ENCODE data around the gene AMOT. TPM values are rescaled to one million over a fixed set of nuclear protein-coding genes. Genes with fewer than 3 reads are reported as not detected.

AMOT gene
- total RNA-seq, 1 experiment from 2014 or later, result 66.3 TPM

- H3K27me3 Mint-ChIP-seq (ENCODE audit: insufficient read depth, unreplicated experiment), result no peaks in the 10 kb centered on the region
- peak overlapping the region; percentile 47 for H3K4me3 Mint-ChIP-seq (ENCODE audit: unreplicated experiment)
- TF ChIP-seq, protein P1, sequence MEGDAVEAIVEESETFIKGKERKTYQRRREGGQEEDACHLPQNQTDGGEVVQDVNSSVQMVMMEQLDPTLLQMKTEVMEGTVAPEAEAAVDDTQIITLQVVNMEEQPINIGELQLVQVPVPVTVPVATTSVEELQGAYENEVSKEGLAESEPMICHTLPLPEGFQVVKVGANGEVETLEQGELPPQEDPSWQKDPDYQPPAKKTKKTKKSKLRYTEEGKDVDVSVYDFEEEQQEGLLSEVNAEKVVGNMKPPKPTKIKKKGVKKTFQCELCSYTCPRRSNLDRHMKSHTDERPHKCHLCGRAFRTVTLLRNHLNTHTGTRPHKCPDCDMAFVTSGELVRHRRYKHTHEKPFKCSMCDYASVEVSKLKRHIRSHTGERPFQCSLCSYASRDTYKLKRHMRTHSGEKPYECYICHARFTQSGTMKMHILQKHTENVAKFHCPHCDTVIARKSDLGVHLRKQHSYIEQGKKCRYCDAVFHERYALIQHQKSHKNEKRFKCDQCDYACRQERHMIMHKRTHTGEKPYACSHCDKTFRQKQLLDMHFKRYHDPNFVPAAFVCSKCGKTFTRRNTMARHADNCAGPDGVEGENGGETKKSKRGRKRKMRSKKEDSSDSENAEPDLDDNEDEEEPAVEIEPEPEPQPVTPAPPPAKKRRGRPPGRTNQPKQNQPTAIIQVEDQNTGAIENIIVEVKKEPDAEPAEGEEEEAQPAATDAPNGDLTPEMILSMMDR (IDR thresholded peaks at IDR 0.05; ENCODE audit: insufficient read depth in 1 of 2, low read depth in 1 of 2, low read length in 1 of 2, severe bottlenecking in 1 of 2, unreplicated experiment in 1 of 2), result no peak
- BruUV-seq (replicated peaks), result no TSS peak
- peaks cover 39% of the 10 kb centered on the region for H3K4me1 Mint-ChIP-seq (ENCODE audit: low read depth, unreplicated experiment)
- Histone ChIP-seq H3K4me1 (peaks cover 23% of the 10 kb centered on the region), H3K9me3 (no peaks in the 10 kb centered on the region), H3K4me3 (ENCODE audit: low read depth, low read length) (no peak overlapping the region), H3K27me3 (replicated peaks; ENCODE audit: control insufficient read depth, insufficient read depth, low read length) (no peaks in the 10 kb centered on the region), H3K36me3 (ENCODE audit: control insufficient read depth, insufficient read depth, low read length) (no peaks in the 10 kb centered on the region)
- no peaks in the 10 kb centered on the region for H3K36me3 Mint-ChIP-seq (ENCODE audit: insufficient read depth, unreplicated experiment)
- ChIA-PET CTCF (interaction anchor here (0.7 to 1.0 kb wide), 2 partner anchors 10 to 14 kb away, joined by 3 read pairs; no protein-coding TSS in a partner anchor), POLR2A (interaction anchor here (0.6 to 1.9 kb wide), 3 partner anchors 11 to 151 kb away, joined by 3 to 8 read pairs (median 3); partner anchors contain the start of gene AMOT)
- intact Hi-C loops (cut with micrococcal nuclease; ENCODE audit: unreplicated experiment), result loop anchor here (1.0 to 5.0 kb wide), 4 partner anchors 11 to 145 kb away; no protein-coding TSS in a partner anchor
- peak overlapping the region; percentile 64 for H3K27ac Mint-ChIP-seq (ENCODE audit: unreplicated experiment)
- no peaks in the 10 kb centered on the region for H3K9me3 Mint-ChIP-seq (ENCODE audit: unreplicated experiment)
- DNase-seq, result no peak
Observed at GRCh38 chrX:112851806-112852205, 11.2 kb upstream of the AMOT start.

DNA sequence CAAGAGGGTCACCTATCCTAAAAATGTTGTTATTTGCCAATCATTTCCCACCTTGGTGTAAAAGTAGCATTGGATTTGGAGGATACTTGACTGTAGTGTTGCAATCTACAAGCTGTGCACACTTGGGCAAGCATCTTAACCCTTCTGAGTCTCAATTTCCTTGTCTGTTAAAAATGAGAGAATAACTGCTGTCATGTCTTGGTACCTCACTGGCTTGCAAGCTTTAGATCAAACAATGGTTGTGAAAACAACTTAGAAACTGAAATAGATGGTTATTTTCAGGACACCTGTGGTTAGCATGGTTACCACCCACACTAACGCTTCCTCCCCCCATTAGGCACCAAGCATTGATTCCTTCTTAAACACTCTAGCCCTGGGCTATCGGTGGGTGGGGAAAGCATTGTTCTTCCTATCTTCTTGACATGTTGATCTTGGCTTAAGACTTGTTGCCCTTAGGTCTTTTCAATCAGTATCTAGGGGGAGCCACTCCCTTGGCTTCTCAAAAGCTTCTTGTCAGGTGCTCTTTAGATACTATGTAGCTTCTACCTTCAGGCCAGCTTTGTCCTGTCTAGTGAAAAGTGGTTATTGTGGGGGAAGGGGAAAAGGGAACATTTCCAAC is 10.6 kb upstream of the AMOT start:
- Histone ChIP-seq H3K27me3 (replicated peaks; ENCODE audit: control insufficient read depth, insufficient read depth, low read length) (no peaks in the 10 kb centered on the region), H3K4me1 (peaks cover 23% of the 10 kb centered on the region), H3K9me3 (no peaks in the 10 kb centered on the region), H3K4me3 (ENCODE audit: low read depth, low read length) (no peak overlapping the region), H3K36me3 (ENCODE audit: control insufficient read depth, insufficient read depth, low read length) (no peaks in the 10 kb centered on the region)
- no TSS peak for BruUV-seq (replicated peaks)
- intact Hi-C loops (cut with micrococcal nuclease; ENCODE audit: unreplicated experiment), result loop anchor here (1.0 to 5.0 kb wide), 4 partner anchors 10 to 146 kb away; no protein-coding TSS in a partner anchor
- POLR2A ChIA-PET, result interaction anchor here (0.6 to 1.9 kb wide), 3 partner anchors 10 to 152 kb away, joined by 3 to 8 read pairs (median 3); partner anchors contain the start of gene AMOT
- Mint-ChIP-seq H3K4me3 (ENCODE audit: unreplicated experiment) (peak overlapping the region; percentile 47), H3K4me1 (ENCODE audit: low read depth, unreplicated experiment) (peaks cover 35% of the 10 kb centered on the region), H3K27ac (ENCODE audit: unreplicated experiment) (peak overlapping the region; percentile 64), H3K36me3 (ENCODE audit: insufficient read depth, unreplicated experiment) (no peaks in the 10 kb centered on the region), H3K27me3 (ENCODE audit: insufficient read depth, unreplicated experiment) (no peaks in the 10 kb centered on the region), H3K9me3 (ENCODE audit: unreplicated experiment) (no peaks in the 10 kb centered on the region)
- peak; percentile 67 to 78 for DNase-seq
- CTCF ChIA-PET, result interaction anchor here (0.7 to 1.0 kb wide), 2 partner anchors 10 to 15 kb away, joined by 3 read pairs; no protein-coding TSS in a partner anchor
- TF ChIP-seq, protein P1 (IDR thresholded peaks at IDR 0.05; ENCODE audit: insufficient read depth in 1 of 2, low read depth in 1 of 2, low read length in 1 of 2, severe bottlenecking in 1 of 2, unreplicated experiment in 1 of 2), result no peak

GRCh38 chrX:112849016-112849415 is 8.4 kb upstream of the AMOT start:
- Histone ChIP-seq H3K9me3 (no peaks in the 10 kb centered on the region), H3K36me3 (ENCODE audit: control insufficient read depth, insufficient read depth, low read length) (no peaks in the 10 kb centered on the region), H3K4me3 (ENCODE audit: low read depth, low read length) (no peak overlapping the region), H3K27me3 (replicated peaks; ENCODE audit: control insufficient read depth, insufficient read depth, low read length) (no peaks in the 10 kb centered on the region), H3K4me1 (peaks cover 23% of the 10 kb centered on the region)
- no peaks in the 10 kb centered on the region for H3K27me3 Mint-ChIP-seq (ENCODE audit: insufficient read depth, unreplicated experiment)
- POLR2A ChIA-PET, result no interaction called here
- TF ChIP-seq, protein P1 (IDR thresholded peaks at IDR 0.05; ENCODE audit: insufficient read depth in 1 of 2, low read depth in 1 of 2, low read length in 1 of 2, severe bottlenecking in 1 of 2, unreplicated experiment in 1 of 2), result no peak
- CTCF ChIA-PET, result no interaction called here
- no peak for DNase-seq
- peaks cover 34% of the 10 kb centered on the region for H3K4me1 Mint-ChIP-seq (ENCODE audit: low read depth, unreplicated experiment)
- no TSS peak for BruUV-seq (replicated peaks)
- intact Hi-C loops (cut with micrococcal nuclease; ENCODE audit: unreplicated experiment), result no loop called here
- H3K9me3 Mint-ChIP-seq (ENCODE audit: unreplicated experiment), result no peaks in the 10 kb centered on the region
- H3K36me3 Mint-ChIP-seq (ENCODE audit: insufficient read depth, unreplicated experiment), result no peaks in the 10 kb centered on the region
- no peak overlapping the region for H3K4me3 Mint-ChIP-seq (ENCODE audit: unreplicated experiment)
- no peak overlapping the region for H3K27ac Mint-ChIP-seq (ENCODE audit: unreplicated experiment)
